ENCODE data around the gene MEI1. TPM values are rescaled to one million over a fixed set of nuclear protein-coding genes. Genes with fewer than 3 reads are reported as not detected.

The MEI1 gene
- total RNA-seq, 3 donors from 2014 or later = 1.3 to 12.1 (median 4.3) TPM

- H3K36me3 ChIP-seq = no peaks in the 10 kb centered on the region
- H3K27me3 ChIP-seq = no peaks in the 10 kb centered on the region
- intact Hi-C loops (cut with DNase I; ENCODE audit: low total_unique reads) = no loop called here
- DNase-seq (ENCODE audit: low spot score in 2 of 2) = no peak
- H3K9me3 ChIP-seq = no peaks in the 10 kb centered on the region
- H3K4me1 ChIP-seq = no peaks in the 10 kb centered on the region
- H3K27ac ChIP-seq = no peak overlapping the region
- no peak for TF ChIP-seq POLR2A (IDR thresholded peaks at IDR 0.05)
- TF ChIP-seq, protein P1, sequence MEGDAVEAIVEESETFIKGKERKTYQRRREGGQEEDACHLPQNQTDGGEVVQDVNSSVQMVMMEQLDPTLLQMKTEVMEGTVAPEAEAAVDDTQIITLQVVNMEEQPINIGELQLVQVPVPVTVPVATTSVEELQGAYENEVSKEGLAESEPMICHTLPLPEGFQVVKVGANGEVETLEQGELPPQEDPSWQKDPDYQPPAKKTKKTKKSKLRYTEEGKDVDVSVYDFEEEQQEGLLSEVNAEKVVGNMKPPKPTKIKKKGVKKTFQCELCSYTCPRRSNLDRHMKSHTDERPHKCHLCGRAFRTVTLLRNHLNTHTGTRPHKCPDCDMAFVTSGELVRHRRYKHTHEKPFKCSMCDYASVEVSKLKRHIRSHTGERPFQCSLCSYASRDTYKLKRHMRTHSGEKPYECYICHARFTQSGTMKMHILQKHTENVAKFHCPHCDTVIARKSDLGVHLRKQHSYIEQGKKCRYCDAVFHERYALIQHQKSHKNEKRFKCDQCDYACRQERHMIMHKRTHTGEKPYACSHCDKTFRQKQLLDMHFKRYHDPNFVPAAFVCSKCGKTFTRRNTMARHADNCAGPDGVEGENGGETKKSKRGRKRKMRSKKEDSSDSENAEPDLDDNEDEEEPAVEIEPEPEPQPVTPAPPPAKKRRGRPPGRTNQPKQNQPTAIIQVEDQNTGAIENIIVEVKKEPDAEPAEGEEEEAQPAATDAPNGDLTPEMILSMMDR (IDR thresholded peaks at IDR 0.05) = no peak
- TF ChIP-seq POLR2AphosphoS5 (IDR thresholded peaks at IDR 0.05) = no peak
- no peak overlapping the region for H3K4me3 ChIP-seq
Measured at GRCh38 chr22:41770715-41771468, 71.6 kb downstream of the MEI1 start.

GRCh38 chr22:41772198-41772597 is 72.9 kb downstream of the MEI1 start:
- no peak for DNase-seq (ENCODE audit: low spot score in 2 of 2)
- TF ChIP-seq, protein P1 (IDR thresholded peaks at IDR 0.05) = no peak
- TF ChIP-seq POLR2AphosphoS5 (IDR thresholded peaks at IDR 0.05) = no peak
- no peak for TF ChIP-seq POLR2A (IDR thresholded peaks at IDR 0.05)
- Histone ChIP-seq H3K4me3 (no peak overlapping the region), H3K4me1 (no peaks in the 10 kb centered on the region), H3K27ac (no peak overlapping the region), H3K36me3 (no peaks in the 10 kb centered on the region), H3K27me3 (no peaks in the 10 kb centered on the region), H3K9me3 (no peaks in the 10 kb centered on the region)
- intact Hi-C loops (cut with DNase I; ENCODE audit: low total_unique reads) = no loop called here

DNA sequence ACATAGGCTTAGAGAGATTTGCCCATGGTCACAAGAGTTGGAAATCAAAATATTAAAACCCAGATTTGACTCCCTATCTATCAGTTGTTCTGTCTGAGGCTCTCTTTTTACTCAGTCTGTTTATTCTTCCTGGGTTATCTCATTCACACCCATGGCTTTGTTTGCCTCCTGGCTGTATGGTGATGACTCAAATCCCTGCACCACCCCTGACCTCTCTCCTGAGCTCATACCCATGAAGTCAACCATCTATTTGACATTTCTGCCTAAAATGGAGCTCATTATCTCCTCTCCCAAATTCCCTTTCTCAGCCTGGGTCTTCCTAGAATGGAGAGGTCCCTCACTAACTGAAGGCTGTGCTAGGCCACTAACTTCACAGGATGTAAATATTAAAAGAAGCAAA is 73.3 kb downstream of the MEI1 start:
- Histone ChIP-seq H3K9me3 (no peaks in the 10 kb centered on the region), H3K4me3 (no peak overlapping the region), H3K36me3 (no peaks in the 10 kb centered on the region), H3K27ac (no peak overlapping the region), H3K4me1 (no peaks in the 10 kb centered on the region), H3K27me3 (no peaks in the 10 kb centered on the region)
- TF ChIP-seq POLR2AphosphoS5 (IDR thresholded peaks at IDR 0.05) (no peak), POLR2A (IDR thresholded peaks at IDR 0.05) (no peak)
- TF ChIP-seq, protein P1 (IDR thresholded peaks at IDR 0.05) = no peak
- no peak for DNase-seq (ENCODE audit: low spot score in 2 of 2)
- intact Hi-C loops (cut with DNase I; ENCODE audit: low total_unique reads) = no loop called here

GRCh38 chr22:41775338-41775737 is 76.0 kb downstream of the MEI1 start:
- DNase-seq (ENCODE audit: low spot score in 2 of 2) = no peak
- no peak for TF ChIP-seq POLR2A (IDR thresholded peaks at IDR 0.05)
- TF ChIP-seq POLR2AphosphoS5 (IDR thresholded peaks at IDR 0.05) = no peak
- TF ChIP-seq, protein P1 (IDR thresholded peaks at IDR 0.05) = no peak
- H3K4me1 ChIP-seq = no peaks in the 10 kb centered on the region
- no peak overlapping the region for H3K27ac ChIP-seq
- intact Hi-C loops (cut with DNase I; ENCODE audit: low total_unique reads) = no loop called here
- H3K4me3 ChIP-seq = no peak overlapping the region
- no peaks in the 10 kb centered on the region for H3K9me3 ChIP-seq
- H3K27me3 ChIP-seq = no peaks in the 10 kb centered on the region
- no peaks in the 10 kb centered on the region for H3K36me3 ChIP-seq

DNA sequence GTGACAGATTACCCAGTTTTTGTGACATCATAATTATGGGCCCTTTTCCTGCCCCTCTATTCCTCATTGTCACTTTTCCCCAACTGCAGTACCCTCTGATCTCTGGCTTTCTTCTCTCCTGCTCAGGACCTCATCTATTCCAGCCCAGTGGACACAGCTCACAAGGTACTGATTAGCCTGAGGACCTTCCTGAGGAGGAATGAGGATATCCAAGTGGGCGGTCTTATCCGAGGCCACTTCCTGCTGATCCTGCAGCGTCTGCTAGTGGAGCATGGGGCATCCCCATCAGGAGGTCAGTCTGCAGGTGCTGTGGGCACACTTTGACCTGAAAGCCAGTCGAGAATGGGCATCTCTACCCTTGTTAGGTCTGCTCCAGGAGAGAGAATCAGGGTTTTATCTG is 76.7 kb downstream of the MEI1 start:
- Histone ChIP-seq H3K4me3 (no peak overlapping the region), H3K27me3 (no peaks in the 10 kb centered on the region), H3K27ac (no peak overlapping the region), H3K36me3 (no peaks in the 10 kb centered on the region), H3K9me3 (no peaks in the 10 kb centered on the region), H3K4me1 (no peaks in the 10 kb centered on the region)
- DNase-seq (ENCODE audit: low spot score in 2 of 2) = no peak
- intact Hi-C loops (cut with DNase I; ENCODE audit: low total_unique reads) = no loop called here
- TF ChIP-seq POLR2A (IDR thresholded peaks at IDR 0.05) (no peak), POLR2AphosphoS5 (IDR thresholded peaks at IDR 0.05) (no peak)
- TF ChIP-seq, protein P1 (IDR thresholded peaks at IDR 0.05) = no peak
